Measurements from ENCODE around the gene TSPAN12.

DNA sequence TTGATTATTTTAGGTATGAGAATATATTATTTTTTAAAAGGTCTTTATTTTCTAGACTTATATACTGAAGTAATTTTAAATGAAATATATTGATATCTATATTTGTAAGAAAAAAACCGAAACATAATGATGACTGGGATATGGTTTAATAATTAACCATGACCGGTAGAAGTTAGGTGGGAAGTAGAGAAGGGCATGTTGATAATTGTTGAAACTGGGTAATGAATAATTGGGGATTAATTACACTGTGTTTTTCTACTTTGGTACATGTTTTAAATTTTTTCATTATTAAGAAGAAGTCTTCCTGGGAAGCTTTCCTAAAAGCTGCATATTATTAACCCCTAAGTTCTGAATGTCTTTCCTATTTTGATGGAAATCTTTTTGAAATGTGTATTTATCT, 16.3 kb downstream of the TSPAN12 start:
- TF ChIP-seq, protein P1, sequence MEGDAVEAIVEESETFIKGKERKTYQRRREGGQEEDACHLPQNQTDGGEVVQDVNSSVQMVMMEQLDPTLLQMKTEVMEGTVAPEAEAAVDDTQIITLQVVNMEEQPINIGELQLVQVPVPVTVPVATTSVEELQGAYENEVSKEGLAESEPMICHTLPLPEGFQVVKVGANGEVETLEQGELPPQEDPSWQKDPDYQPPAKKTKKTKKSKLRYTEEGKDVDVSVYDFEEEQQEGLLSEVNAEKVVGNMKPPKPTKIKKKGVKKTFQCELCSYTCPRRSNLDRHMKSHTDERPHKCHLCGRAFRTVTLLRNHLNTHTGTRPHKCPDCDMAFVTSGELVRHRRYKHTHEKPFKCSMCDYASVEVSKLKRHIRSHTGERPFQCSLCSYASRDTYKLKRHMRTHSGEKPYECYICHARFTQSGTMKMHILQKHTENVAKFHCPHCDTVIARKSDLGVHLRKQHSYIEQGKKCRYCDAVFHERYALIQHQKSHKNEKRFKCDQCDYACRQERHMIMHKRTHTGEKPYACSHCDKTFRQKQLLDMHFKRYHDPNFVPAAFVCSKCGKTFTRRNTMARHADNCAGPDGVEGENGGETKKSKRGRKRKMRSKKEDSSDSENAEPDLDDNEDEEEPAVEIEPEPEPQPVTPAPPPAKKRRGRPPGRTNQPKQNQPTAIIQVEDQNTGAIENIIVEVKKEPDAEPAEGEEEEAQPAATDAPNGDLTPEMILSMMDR (IDR thresholded peaks at IDR 0.05): no peak
- TF ChIP-seq POLR2A (IDR thresholded peaks at IDR 0.05) (no peak), EP300 (IDR thresholded peaks at IDR 0.05) (no peak)
